ENCODE results near the gene KRT86. TPM values are rescaled to one million over a fixed set of nuclear protein-coding genes. Genes with fewer than 3 reads are reported as not detected.
A peak's percentile ranks its signal among the peaks of the same experiment; 100 is the strongest.

The KRT86 gene
- total RNA-seq, 1 donor from 2014 or later = not detected

DNA sequence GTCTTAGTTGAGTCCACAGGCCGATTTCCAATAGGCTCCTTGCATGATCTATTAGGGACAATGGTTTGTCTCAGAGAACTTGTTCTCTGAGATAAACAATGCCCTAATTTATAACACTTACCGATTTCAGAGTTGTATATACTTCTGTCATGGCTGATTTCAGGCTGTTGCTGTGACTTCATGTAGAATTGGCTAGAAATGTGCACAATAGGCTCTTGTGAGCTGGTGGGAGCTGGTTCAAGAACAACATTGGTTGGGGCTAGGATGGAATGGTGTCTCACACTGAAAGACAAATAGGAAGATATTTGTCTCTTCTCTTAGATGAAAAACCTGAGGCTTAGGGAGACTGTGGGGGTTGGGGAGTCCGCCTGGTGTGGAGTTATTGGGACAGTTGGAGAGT, 6.7 kb upstream of the KRT86 start:
- Histone ChIP-seq H2AFZ (replicated peaks) (no peak overlapping the region), H4K20me1 (ENCODE audit: low read depth) (no peaks in the 10 kb centered on the region), H3K27me3 (peaks cover 10% of the 10 kb centered on the region), H3K4me2 (no peak overlapping the region), H3K4me3 (no peak overlapping the region), H3K79me2 (ENCODE audit: low read depth) (no peaks in the 10 kb centered on the region), H3K9ac (no peak overlapping the region), H3F3A (ENCODE audit: low read depth) (no peaks in the 10 kb centered on the region), H3K9me3 (ENCODE audit: low read depth) (no peaks in the 10 kb centered on the region), H3K36me3 (no peaks in the 10 kb centered on the region), H3K4me1 (no peaks in the 10 kb centered on the region), H3K27ac (no peak overlapping the region)
- H3K27me3 Mint-ChIP-seq (ENCODE audit: insufficient read depth, low read depth) = peaks cover 7% of the 10 kb centered on the region
- no peaks in the 10 kb centered on the region for H3K4me1 Mint-ChIP-seq
- no peak for DNase-seq (ENCODE audit: low spot score)
- H3K36me3 Mint-ChIP-seq = no peaks in the 10 kb centered on the region
- TF ChIP-seq EZH2 (IDR thresholded peaks at IDR 0.05) (no peak), EZH2phosphoT487 (IDR thresholded peaks at IDR 0.05) (no peak)
- TF ChIP-seq, protein P1, sequence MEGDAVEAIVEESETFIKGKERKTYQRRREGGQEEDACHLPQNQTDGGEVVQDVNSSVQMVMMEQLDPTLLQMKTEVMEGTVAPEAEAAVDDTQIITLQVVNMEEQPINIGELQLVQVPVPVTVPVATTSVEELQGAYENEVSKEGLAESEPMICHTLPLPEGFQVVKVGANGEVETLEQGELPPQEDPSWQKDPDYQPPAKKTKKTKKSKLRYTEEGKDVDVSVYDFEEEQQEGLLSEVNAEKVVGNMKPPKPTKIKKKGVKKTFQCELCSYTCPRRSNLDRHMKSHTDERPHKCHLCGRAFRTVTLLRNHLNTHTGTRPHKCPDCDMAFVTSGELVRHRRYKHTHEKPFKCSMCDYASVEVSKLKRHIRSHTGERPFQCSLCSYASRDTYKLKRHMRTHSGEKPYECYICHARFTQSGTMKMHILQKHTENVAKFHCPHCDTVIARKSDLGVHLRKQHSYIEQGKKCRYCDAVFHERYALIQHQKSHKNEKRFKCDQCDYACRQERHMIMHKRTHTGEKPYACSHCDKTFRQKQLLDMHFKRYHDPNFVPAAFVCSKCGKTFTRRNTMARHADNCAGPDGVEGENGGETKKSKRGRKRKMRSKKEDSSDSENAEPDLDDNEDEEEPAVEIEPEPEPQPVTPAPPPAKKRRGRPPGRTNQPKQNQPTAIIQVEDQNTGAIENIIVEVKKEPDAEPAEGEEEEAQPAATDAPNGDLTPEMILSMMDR (IDR thresholded peaks at IDR 0.05) = no peak
- H3K27ac Mint-ChIP-seq = peak overlapping the region; percentile 7
- no peaks in the 10 kb centered on the region for H3K9me3 Mint-ChIP-seq
- H3K4me3 Mint-ChIP-seq = no peak overlapping the region

DNA sequence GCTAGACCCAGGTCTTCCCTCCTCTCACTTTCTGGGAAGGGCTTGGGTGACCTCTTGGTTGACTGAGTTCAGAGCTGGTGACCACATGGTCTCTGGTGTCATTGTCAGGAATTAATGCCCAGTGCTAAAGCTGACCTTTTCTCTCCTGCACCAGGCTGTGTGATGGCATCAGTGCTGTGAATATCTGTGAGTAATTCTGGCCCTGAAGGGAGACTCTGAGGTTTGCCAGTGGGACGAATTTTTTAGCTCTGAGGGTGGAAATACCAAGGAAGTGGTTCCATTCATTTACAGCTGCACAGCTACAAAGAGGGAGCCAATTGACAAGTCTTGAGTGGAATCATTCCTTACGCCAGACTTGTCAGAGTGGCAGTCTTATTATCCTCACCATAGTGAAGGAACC, 6.2 kb upstream of the KRT86 start:
- H3K4me3 ChIP-seq = no peak overlapping the region
- no peaks in the 10 kb centered on the region for H3K36me3 ChIP-seq
- H3K27me3 ChIP-seq = peaks cover 15% of the 10 kb centered on the region
- no peaks in the 10 kb centered on the region for H3K9me3 ChIP-seq (ENCODE audit: low read depth)
- Mint-ChIP-seq H3K4me3 (no peak overlapping the region), H3K4me1 (no peaks in the 10 kb centered on the region), H3K9me3 (no peaks in the 10 kb centered on the region), H3K27ac (no peak overlapping the region), H3K27me3 (ENCODE audit: insufficient read depth, low read depth) (peaks cover 7% of the 10 kb centered on the region), H3K36me3 (no peaks in the 10 kb centered on the region)
- no peak overlapping the region for H2AFZ ChIP-seq (replicated peaks)
- H3K9ac ChIP-seq = no peak overlapping the region
- H3K79me2 ChIP-seq (ENCODE audit: low read depth) = no peaks in the 10 kb centered on the region
- no peak overlapping the region for H3K27ac ChIP-seq
- no peak overlapping the region for H3K4me2 ChIP-seq
- no peaks in the 10 kb centered on the region for H3F3A ChIP-seq (ENCODE audit: low read depth)
- TF ChIP-seq EZH2 (IDR thresholded peaks at IDR 0.05) (no peak), EZH2phosphoT487 (IDR thresholded peaks at IDR 0.05) (no peak)
- TF ChIP-seq, protein P1 (IDR thresholded peaks at IDR 0.05) = no peak
- H3K4me1 ChIP-seq = no peaks in the 10 kb centered on the region
- no peaks in the 10 kb centered on the region for H4K20me1 ChIP-seq (ENCODE audit: low read depth)
- DNase-seq (ENCODE audit: low spot score) = no peak

DNA sequence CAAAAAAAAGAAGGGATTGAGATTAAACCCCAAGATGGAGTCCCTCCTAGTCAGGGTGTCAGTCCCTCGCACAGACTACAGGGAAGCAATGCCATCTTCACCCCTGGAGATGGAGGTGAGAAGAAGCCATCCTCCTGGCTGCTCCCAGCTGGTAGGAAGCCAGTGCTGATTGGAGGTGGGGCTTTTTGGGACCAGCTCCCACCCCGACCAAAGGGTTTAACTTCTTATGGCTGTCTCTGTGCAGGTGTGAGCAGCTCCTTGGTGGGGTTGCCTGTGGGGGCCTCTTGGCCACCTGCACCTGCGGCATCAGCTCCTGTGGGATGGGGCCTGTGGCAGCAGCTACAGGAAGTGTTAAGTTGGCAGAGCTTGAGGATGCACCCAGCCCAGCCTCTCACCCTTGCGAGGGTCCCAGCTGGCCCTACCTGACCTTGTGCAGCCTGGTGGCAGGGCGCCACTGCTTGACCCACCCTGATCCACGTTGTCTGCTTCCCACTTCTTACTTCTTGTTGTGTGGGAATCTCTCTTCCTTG, 3.8 kb upstream of the KRT86 start:
- no peak overlapping the region for H3K27ac Mint-ChIP-seq
- H3K36me3 Mint-ChIP-seq = no peaks in the 10 kb centered on the region
- H3K36me3 ChIP-seq = no peaks in the 10 kb centered on the region
- H3K4me1 ChIP-seq = no peaks in the 10 kb centered on the region
- H3K27ac ChIP-seq = no peak overlapping the region
- H3K4me3 ChIP-seq = no peak overlapping the region
- no peak overlapping the region for H3K4me2 ChIP-seq
- no peak overlapping the region for H3K9ac ChIP-seq
- H3K4me3 Mint-ChIP-seq = no peak overlapping the region
- TF ChIP-seq EZH2 (IDR thresholded peaks at IDR 0.05) = no peak
- TF ChIP-seq EZH2phosphoT487 (IDR thresholded peaks at IDR 0.05) = no peak
- H3K4me1 Mint-ChIP-seq = peaks cover 2% of the 10 kb centered on the region
- H3K27me3 Mint-ChIP-seq (ENCODE audit: insufficient read depth, low read depth) = peaks cover 8% of the 10 kb centered on the region
- H3F3A ChIP-seq (ENCODE audit: low read depth) = no peaks in the 10 kb centered on the region
- no peaks in the 10 kb centered on the region for H3K9me3 Mint-ChIP-seq
- H3K27me3 ChIP-seq = peaks cover 27% of the 10 kb centered on the region
- H2AFZ ChIP-seq (replicated peaks) = no peak overlapping the region
- no peaks in the 10 kb centered on the region for H3K9me3 ChIP-seq (ENCODE audit: low read depth)
- DNase-seq (ENCODE audit: low spot score) = no peak
- H3K79me2 ChIP-seq (ENCODE audit: low read depth) = no peaks in the 10 kb centered on the region
- no peaks in the 10 kb centered on the region for H4K20me1 ChIP-seq (ENCODE audit: low read depth)

DNA sequence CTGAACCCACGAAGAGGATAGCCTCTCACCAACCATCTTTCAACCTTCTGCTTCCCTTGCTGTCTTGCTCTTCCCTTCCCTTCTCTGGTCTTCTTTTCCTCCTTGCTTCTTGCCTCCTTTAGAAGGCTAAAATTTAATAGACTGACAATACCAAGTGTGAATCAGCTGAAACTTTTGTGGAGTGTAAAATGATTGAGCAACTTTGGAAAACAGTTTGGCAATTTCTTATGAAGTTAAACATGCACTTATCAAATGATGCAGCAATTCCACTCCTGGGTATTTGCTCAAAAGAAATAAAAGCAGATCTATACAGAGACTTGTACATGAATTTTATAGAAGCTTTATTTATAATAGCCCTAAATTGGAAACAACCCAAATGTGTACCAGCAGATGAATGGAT, 3.3 kb upstream of the KRT86 start:
- Histone ChIP-seq H3K4me3 (no peak overlapping the region), H3K9me3 (ENCODE audit: low read depth) (no peaks in the 10 kb centered on the region), H3K36me3 (no peaks in the 10 kb centered on the region), H3F3A (ENCODE audit: low read depth) (no peaks in the 10 kb centered on the region), H4K20me1 (ENCODE audit: low read depth) (no peaks in the 10 kb centered on the region), H3K4me1 (no peaks in the 10 kb centered on the region), H3K4me2 (no peak overlapping the region), H3K27ac (no peak overlapping the region), H3K27me3 (peaks cover 27% of the 10 kb centered on the region), H3K79me2 (ENCODE audit: low read depth) (no peaks in the 10 kb centered on the region), H2AFZ (replicated peaks) (no peak overlapping the region), H3K9ac (no peak overlapping the region)
- TF ChIP-seq EZH2phosphoT487 (IDR thresholded peaks at IDR 0.05) (no peak), EZH2 (IDR thresholded peaks at IDR 0.05) (no peak)
- TF ChIP-seq, protein P1 (IDR thresholded peaks at IDR 0.05) = no peak
- Mint-ChIP-seq H3K36me3 (no peaks in the 10 kb centered on the region), H3K4me3 (no peak overlapping the region), H3K9me3 (no peaks in the 10 kb centered on the region), H3K4me1 (peaks cover 2% of the 10 kb centered on the region), H3K27ac (no peak overlapping the region), H3K27me3 (ENCODE audit: insufficient read depth, low read depth) (peaks cover 8% of the 10 kb centered on the region)
- DNase-seq (ENCODE audit: low spot score) = no peak
